ENCODE data around the gene GDPD3. TPM values are rescaled to one million over a fixed set of nuclear protein-coding genes. Genes with fewer than 3 reads are reported as not detected.

GDPD3 gene
- total and polyA plus RNA-seq, 2 of the 13 experiments (the other 11 are each of a cell fraction or from before 2014, with no cell fraction given), result 18.7 to 20.6 TPM

GRCh38 chr16:30075503-30076275 is 37.6 kb downstream of the GDPD3 start, which contains the start of gene PPP4C (continued):
- no peak for TF ChIP-seq CSRNP2 (CRISPR knock-in tag; conservative IDR thresholded peaks at IDR 0.05; ENCODE audit: low read depth)
- TF ChIP-seq ZNF253 (CRISPR knock-in tag; IDR thresholded peaks at IDR 0.05; ENCODE audit: borderline replicate concordance), result no peak
- no peak for TF ChIP-seq ZNF431 (CRISPR knock-in tag; IDR thresholded peaks at IDR 0.05; ENCODE audit: borderline replicate concordance, low read depth)
- no peak for TF ChIP-seq ZNF768 (CRISPR knock-in tag; IDR thresholded peaks at IDR 0.05)
- peak; percentile 86 for TF ChIP-seq ASH2L (IDR thresholded peaks at IDR 0.05; ENCODE audit: insufficient read length, low read depth, low read length)
- TF ChIP-seq, protein P1, sequence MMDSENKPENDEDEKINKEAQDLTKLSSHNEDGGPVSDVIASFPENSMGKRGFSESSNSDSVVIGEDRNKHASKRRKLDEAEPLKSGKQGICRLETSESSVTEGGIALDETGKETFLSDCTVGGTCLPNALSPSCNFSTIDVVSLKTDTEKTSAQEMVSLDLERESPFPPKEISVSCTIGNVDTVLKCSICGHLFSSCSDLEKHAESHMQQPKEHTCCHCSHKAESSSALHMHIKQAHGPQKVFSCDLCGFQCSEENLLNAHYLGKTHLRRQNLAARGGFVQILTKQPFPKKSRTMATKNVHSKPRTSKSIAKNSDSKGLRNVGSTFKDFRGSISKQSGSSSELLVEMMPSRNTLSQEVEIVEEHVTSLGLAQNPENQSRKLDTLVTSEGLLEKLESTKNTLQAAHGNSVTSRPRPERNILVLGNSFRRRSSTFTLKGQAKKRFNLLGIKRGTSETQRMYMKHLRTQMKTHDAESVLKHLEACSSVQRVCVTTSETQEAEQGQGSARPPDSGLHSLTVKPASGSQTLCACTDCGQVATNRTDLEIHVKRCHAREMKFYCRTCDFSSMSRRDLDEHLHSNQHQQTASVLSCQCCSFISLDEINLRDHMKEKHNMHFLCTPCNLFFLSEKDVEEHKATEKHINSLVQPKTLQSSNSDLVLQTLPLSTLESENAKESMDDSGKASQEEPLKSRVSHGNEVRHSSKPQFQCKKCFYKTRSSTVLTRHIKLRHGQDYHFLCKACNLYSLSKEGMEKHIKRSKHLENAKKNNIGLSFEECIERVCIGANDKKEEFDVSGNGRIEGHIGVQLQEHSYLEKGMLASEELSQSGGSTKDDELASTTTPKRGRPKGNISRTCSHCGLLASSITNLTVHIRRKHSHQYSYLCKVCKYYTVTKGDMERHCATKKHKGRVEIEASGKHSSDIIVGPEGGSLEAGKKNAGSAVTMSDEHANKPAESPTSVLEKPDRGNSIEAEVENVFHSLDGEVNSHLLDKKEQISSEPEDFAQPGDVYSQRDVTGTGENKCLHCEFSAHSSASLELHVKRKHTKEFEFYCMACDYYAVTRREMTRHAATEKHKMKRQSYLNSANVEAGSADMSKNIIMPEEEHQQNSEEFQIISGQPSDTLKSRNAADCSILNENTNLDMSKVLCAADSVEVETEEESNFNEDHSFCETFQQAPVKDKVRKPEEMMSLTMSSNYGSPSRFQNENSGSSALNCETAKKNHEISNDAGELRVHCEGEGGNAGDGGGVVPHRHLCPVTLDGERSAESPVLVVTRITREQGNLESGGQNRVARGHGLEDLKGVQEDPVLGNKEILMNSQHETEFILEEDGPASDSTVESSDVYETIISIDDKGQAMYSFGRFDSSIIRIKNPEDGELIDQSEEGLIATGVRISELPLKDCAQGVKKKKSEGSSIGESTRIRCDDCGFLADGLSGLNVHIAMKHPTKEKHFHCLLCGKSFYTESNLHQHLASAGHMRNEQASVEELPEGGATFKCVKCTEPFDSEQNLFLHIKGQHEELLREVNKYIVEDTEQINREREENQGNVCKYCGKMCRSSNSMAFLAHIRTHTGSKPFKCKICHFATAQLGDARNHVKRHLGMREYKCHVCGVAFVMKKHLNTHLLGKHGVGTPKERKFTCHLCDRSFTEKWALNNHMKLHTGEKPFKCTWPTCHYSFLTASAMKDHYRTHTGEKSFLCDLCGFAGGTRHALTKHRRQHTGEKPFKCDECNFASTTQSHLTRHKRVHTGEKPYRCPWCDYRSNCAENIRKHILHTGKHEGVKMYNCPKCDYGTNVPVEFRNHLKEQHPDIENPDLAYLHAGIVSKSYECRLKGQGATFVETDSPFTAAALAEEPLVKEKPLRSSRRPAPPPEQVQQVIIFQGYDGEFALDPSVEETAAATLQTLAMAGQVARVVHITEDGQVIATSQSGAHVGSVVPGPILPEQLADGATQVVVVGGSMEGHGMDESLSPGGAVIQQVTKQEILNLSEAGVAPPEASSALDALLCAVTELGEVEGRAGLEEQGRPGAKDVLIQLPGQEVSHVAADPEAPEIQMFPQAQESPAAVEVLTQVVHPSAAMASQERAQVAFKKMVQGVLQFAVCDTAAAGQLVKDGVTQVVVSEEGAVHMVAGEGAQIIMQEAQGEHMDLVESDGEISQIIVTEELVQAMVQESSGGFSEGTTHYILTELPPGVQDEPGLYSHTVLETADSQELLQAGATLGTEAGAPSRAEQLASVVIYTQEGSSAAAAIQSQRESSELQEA (CRISPR knock-in tag; IDR thresholded peaks at IDR 0.05; ENCODE audit: not compliant biosample characterization), result no peak
- TF ChIP-seq CTCF (CRISPR knock-in tag; IDR thresholded peaks at IDR 0.05), result peak; percentile 51
- peak; percentile 44; the same call in 1 of the 2 replicates for TF ChIP-seq FOSL2 (CRISPR knock-in tag; IDR thresholded peaks at IDR 0.05)
- no peak for TF ChIP-seq RCOR2 (CRISPR knock-in tag; IDR thresholded peaks at IDR 0.05)
- TF ChIP-seq, protein P2, sequence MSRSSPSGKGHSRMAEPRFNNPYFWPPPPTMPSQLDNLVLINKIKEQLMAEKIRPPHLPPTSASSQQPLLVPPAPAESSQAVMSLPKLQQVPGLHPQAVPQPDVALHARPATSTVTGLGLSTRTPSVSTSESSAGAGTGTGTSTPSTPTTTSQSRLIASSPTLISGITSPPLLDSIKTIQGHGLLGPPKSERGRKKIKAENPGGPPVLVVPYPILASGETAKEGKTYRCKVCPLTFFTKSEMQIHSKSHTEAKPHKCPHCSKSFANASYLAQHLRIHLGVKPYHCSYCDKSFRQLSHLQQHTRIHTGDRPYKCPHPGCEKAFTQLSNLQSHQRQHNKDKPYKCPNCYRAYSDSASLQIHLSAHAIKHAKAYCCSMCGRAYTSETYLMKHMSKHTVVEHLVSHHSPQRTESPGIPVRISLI (CRISPR knock-in tag; IDR thresholded peaks at IDR 0.05; ENCODE audit: borderline replicate concordance), result no peak
- no peak for TF ChIP-seq NR2F1 (CRISPR knock-in tag; IDR thresholded peaks at IDR 0.05)
- no peak for TF ChIP-seq EZH2 (conservative IDR thresholded peaks at IDR 0.05; ENCODE audit: low read depth, low read length)
- peak; percentile 92 for TF ChIP-seq PHF20 (CRISPR knock-in tag; IDR thresholded peaks at IDR 0.05)
- no peak for TF ChIP-seq ZNF263 (CRISPR knock-in tag; IDR thresholded peaks at IDR 0.05)
- TF ChIP-seq FLYWCH1 (CRISPR knock-in tag; IDR thresholded peaks at IDR 0.05), result no peak
- no peak for TF ChIP-seq ZNF629 (CRISPR knock-in tag; conservative IDR thresholded peaks at IDR 0.05)

Data from HepG2 (cell line).